ENCODE results near the gene RNF222. TPM values are rescaled to one million over a fixed set of nuclear protein-coding genes. Genes with fewer than 3 reads are reported as not detected.
A peak's percentile ranks its signal among the peaks of the same experiment; 100 is the strongest.

The RNF222 gene
- total and polyA plus RNA-seq, 2 of the 8 experiments (the other 6 are each of a cell fraction or from before 2014, with no cell fraction given), result not detected

DNA sequence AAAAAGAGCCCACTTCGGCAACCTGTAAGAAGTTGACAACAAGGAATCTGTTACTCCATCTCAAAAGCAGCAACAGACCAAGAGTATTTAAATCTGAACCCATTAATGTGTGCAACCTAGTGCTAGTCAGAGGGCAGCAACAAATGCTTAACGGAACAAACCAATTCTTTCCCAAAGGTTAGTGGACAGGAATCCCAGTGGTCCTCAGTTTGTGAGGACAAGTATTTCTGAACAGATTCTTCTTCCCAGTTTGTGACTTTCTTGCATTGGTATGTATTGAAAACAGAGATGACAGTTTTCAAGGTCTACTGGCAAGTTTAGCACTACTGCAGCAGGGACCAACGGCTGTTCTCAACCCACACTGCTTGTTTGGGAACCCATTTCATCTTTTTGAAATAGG, 17.6 kb downstream of the RNF222 start:
- no peak overlapping the region for H4K5ac ChIP-seq (ENCODE audit: insufficient read length, low read depth, low read length)
- peaks cover 10 to 15% of the 10 kb centered on the region in 2 experiments for H4K20me1 ChIP-seq (replicated peaks in 1 of 2; ENCODE audit: control insufficient read depth in 1 of 2, insufficient read depth in 2 of 2, low read length in 2 of 2)
- H3K4me3 ChIP-seq (ENCODE audit: extremely low read depth in 1 of 4, insufficient read depth in 2 of 4, low read depth in 3 of 4, low read length in 4 of 4), result peak overlapping the region in 1 of 4 experiments; percentile 100; a peak in 2 of 8 replicates
- WGBS, 2 experiments (ENCODE audit: extremely low coverage in 1 of 2, insufficient coverage in 1 of 2, insufficient read length in 1 of 2, insufficient replicate concordance in 2 of 2, low coverage in 1 of 2, low lambda C conversion rate in 2 of 2, missing lambda C conversion rate in 1 of 2), result 88% methylated on average over 3 of the region's 3 CpGs; no CpG with 5 or more reads in 1 of the 2 experiments
- H2AFZ ChIP-seq (ENCODE audit: low read length), result no peak overlapping the region
- H2BK12ac ChIP-seq (ENCODE audit: low read depth, low read length), result no peak overlapping the region
- no peak overlapping the region for H3K4ac ChIP-seq (replicated peaks; ENCODE audit: insufficient read length, low read depth, low read length)
- H3K4me2 ChIP-seq (ENCODE audit: insufficient read depth in 1 of 2, low read depth in 2 of 2, low read length in 2 of 2), result peak overlapping the region; percentile 80 to 87; a peak in 3 of 4 replicates
- H3K36me3 ChIP-seq (ENCODE audit: control insufficient read depth in 2 of 4, insufficient read depth in 4 of 4, low read length in 3 of 4), result peaks cover 27 to 53% (median 41%) of the 10 kb centered on the region in 4 experiments
- FAIRE-seq (no peak), DNase-seq (ENCODE audit: low read depth in 1 of 2, low spot score in 2 of 2) (no peak)
- ChIA-PET CTCF (ENCODE audit: partially characterized antibody) (no interaction called here), POLR2A (ENCODE audit: partially characterized antibody) (interaction anchor here (0.7 to 4.3 kb wide), 9 partner anchors 17 to 156 kb away, joined by 3 to 30 read pairs (median 4); no protein-coding TSS in a partner anchor)
- TF ChIP-seq TEAD4 (IDR thresholded peaks at IDR 0.05; ENCODE audit: low read depth, low read length) (no peak), MAFK (IDR thresholded peaks at IDR 0.05; ENCODE audit: low read depth, low read length) (no peak), SIRT6 (IDR thresholded peaks at IDR 0.05; ENCODE audit: low read length) (no peak), RNF2 (IDR thresholded peaks at IDR 0.05; ENCODE audit: borderline replicate concordance, low read depth, low read length, missing control alignments, poor library complexity, severe bottlenecking) (no peak), RFX5 (IDR thresholded peaks at IDR 0.05; ENCODE audit: borderline replicate concordance, low read depth, low read length) (no peak), POLR2AphosphoS5 (IDR thresholded peaks at IDR 0.05; ENCODE audit: low read depth, low read length) (0 out of 2 replicates have a peak, but pooled peaks have one; percentile 15)
- peaks cover 13 to 40% of the 10 kb centered on the region in 2 experiments; a peak in 3 of 4 replicates for H3K79me2 ChIP-seq (ENCODE audit: control insufficient read depth in 1 of 2, insufficient read depth in 2 of 2, low read length in 2 of 2)
- H3K9me3 ChIP-seq (ENCODE audit: insufficient read depth in 2 of 2, low read depth in 1 of 2, low read length in 1 of 2), result no peaks in the 10 kb centered on the region
- H2AK5ac ChIP-seq (ENCODE audit: low read depth, low read length), result no peak overlapping the region
- H2BK120ac ChIP-seq (replicated peaks; ENCODE audit: low read depth, low read length), result no peak overlapping the region
- H3K23ac ChIP-seq (ENCODE audit: insufficient read length), result no peak overlapping the region
- H3K4me1 ChIP-seq (replicated peaks in 1 of 4; ENCODE audit: control insufficient read depth in 3 of 4, insufficient read depth in 4 of 4, low read length in 3 of 4), result peaks cover 0 to 19% (median 4%) of the 10 kb centered on the region in 4 experiments; a peak in 5 of 7 replicates
- H3K14ac ChIP-seq (ENCODE audit: insufficient read length), result no peak overlapping the region
- no peak overlapping the region for H2BK20ac ChIP-seq (ENCODE audit: low read length)
- 0 out of 2 replicates have a peak, but pooled peaks cover 2% of the 10 kb centered on the region for H3K79me1 ChIP-seq (ENCODE audit: low read depth, low read length)
- no peak overlapping the region for H3K9ac ChIP-seq (replicated peaks in 1 of 4; ENCODE audit: extremely low read depth in 1 of 4, low read depth in 3 of 4, low read length in 3 of 4)
- no peaks in the 10 kb centered on the region for H3K27me3 ChIP-seq (replicated peaks in 1 of 4; ENCODE audit: control insufficient read depth in 3 of 4, extremely low read depth in 1 of 4, insufficient read depth in 3 of 4, low read length in 3 of 4)
- H3K56ac ChIP-seq (replicated peaks; ENCODE audit: insufficient read length, low read depth, low read length), result no peak overlapping the region
- no peak overlapping the region for H4K8ac ChIP-seq (ENCODE audit: extremely low read depth, insufficient read depth, low read length)
- peaks cover 12% of the 10 kb centered on the region for H3K23me2 ChIP-seq (ENCODE audit: low read depth, low read length)
- no peak overlapping the region for H4K91ac ChIP-seq (replicated peaks; ENCODE audit: insufficient read length, low read length)
- H3K18ac ChIP-seq (ENCODE audit: extremely low read depth, low read length), result no peak overlapping the region
- H2BK5ac ChIP-seq (ENCODE audit: low read depth, low read length), result no peak overlapping the region
- H3K27ac ChIP-seq (ENCODE audit: low read depth, low read length), result no peak overlapping the region
- no peak overlapping the region for H2BK15ac ChIP-seq (ENCODE audit: low read length)

All from H1 (cell line).